Natural killer cell (primary cell): ENCODE data around the gene TLR8. TPM values are rescaled to one million over a fixed set of nuclear protein-coding genes. Genes with fewer than 3 reads are reported as not detected.
"Not testable (repeated sequence)": the region's sequence is repeated elsewhere in the genome, so short reads cannot be mapped to it uniquely, and the experiment has no call there.

Experiments used
- ATAC-seq, 3 donors: fragments of 150-1000 bp in 2 of 3; fragments of 200-7000 bp in 1 of 3; cut with Tn5 transposase; 1 replicate in 1 of 3; 2 replicates in 2 of 3; pipeline ENCODE4 v1.10.0; 2021; ENCODE audit warnings: mild to moderate bottlenecking in 2 of 3, moderate library complexity in 2 of 3
- DNase-seq, 2 donors: peaks; one replicate each; pipeline versions ENCODE4 v3.0.0 to v3.0.0-alpha.2; 2013 to 2021; ENCODE audit warnings: mixed read lengths in 1 of 2
- H3K27ac ChIP-seq: one replicate; pipeline ENCODE4 v1.5.1; 2013; ENCODE audit warnings: mild to moderate bottlenecking, low read length
- H3K27me3 ChIP-seq: one replicate; pipeline ENCODE4 v1.6.1; 2013; ENCODE audit warnings: low read length; ENCODE audit not compliant: control insufficient read depth, insufficient read depth
- H3K36me3 ChIP-seq: one replicate; pipeline ENCODE4 v1.6.1; 2013; ENCODE audit warnings: low read length; ENCODE audit not compliant: control insufficient read depth, insufficient read depth
- H3K4me1 ChIP-seq: one replicate; pipeline ENCODE4 v1.6.1; 2013; ENCODE audit warnings: low read length; ENCODE audit not compliant: control insufficient read depth, insufficient read depth
- H3K4me3 ChIP-seq: one replicate; pipeline ENCODE4 v1.5.1; 2013; ENCODE audit warnings: low read length
- H3K9me3 ChIP-seq: one replicate; pipeline ENCODE4 v1.6.1; 2013; ENCODE audit warnings: low read length; ENCODE audit not compliant: control insufficient read depth, insufficient read depth
- H3K27ac Mint-ChIP-seq, 2 donors: one replicate each; pipeline ENCODE4 v1.8.0; 2022; ENCODE audit warnings: mild to moderate bottlenecking in 2 of 2, mixed read lengths in 2 of 2, moderate library complexity in 1 of 2
- H3K27me3 Mint-ChIP-seq, 2 donors: one replicate each; pipeline ENCODE4 v1.8.0; 2022; ENCODE audit warnings: low read depth in 2 of 2, mixed read lengths in 2 of 2
- H3K36me3 Mint-ChIP-seq: one replicate; pipeline ENCODE4 v1.8.0; 2022; ENCODE audit warnings: mixed read lengths
- H3K4me1 Mint-ChIP-seq, 2 donors: one replicate each; pipeline ENCODE4 v1.8.0; 2022; ENCODE audit warnings: mixed read lengths in 2 of 2
- H3K4me3 Mint-ChIP-seq: one replicate; pipeline ENCODE4 v1.8.0; 2022; ENCODE audit warnings: mild to moderate bottlenecking, moderate library complexity, mixed read lengths
- H3K9me3 Mint-ChIP-seq, 2 donors: one replicate each; pipeline ENCODE4 v1.8.0; 2022; ENCODE audit warnings: mixed read lengths in 2 of 2
- CTCF ChIP-seq: fragments of 200-600 bp; IDR thresholded peaks from one replicate; pipeline ENCODE4 v1.8.0; 2022; ENCODE audit warnings: antibody characterized with exemption
- WGBS: methylation state at CpG from one replicate; pipeline ENCODE4 v1.1.7; 2013; ENCODE audit warnings: missing lambda C conversion rate; ENCODE audit not compliant: insufficient coverage; 5-methylcytosine and 5-hydroxymethylcytosine counted together
- intact Hi-C: fragments of 100-400 bp; cut with micrococcal nuclease; formaldehyde crosslinking; loops from one replicate; pipeline ENCODE4 v1.14.2; 2022
- total RNA-seq, 4 donors: library from RNA; stranded (reverse); fragments of 120-200 nt in 1 of 4; gene quantifications; one replicate each; pipeline versions ENCODE4 v1.2.3 to v1.2.4, GENCODE V29; 2013 to 2022

The TLR8 gene
- total RNA-seq, 3 donors from 2014 or later (not counting 1 experiment from before 2014, with no cell fraction given): 0.95 to 1.9 (median 0.95) TPM

- H3K36me3 ChIP-seq: no peaks in the 10 kb centered on the region
- H3K27me3 Mint-ChIP-seq: no peaks in the 10 kb centered on the region
- no peak for ATAC-seq
- H3K9me3 Mint-ChIP-seq: no peaks in the 10 kb centered on the region
- peak overlapping the region; percentile 39 to 67 for H3K27ac Mint-ChIP-seq
- H3K9me3 ChIP-seq: no peaks in the 10 kb centered on the region
- peak in 1 of 2 donors; percentile 2 for DNase-seq
- H3K27me3 ChIP-seq: no peaks in the 10 kb centered on the region
- H3K4me1 Mint-ChIP-seq: peaks cover 41 to 61% of the 10 kb centered on the region in 2 donors
- intact Hi-C loops: no loop called here
- 81% methylated on average over 4 of the region's 4 CpGs for WGBS
- no peak overlapping the region for H3K27ac ChIP-seq
- H3K36me3 Mint-ChIP-seq: no peaks in the 10 kb centered on the region
- H3K4me1 ChIP-seq: peaks cover 46% of the 10 kb centered on the region
- H3K4me3 ChIP-seq: no peak overlapping the region
- no peak for TF ChIP-seq CTCF
- peak overlapping the region; percentile 0 for H3K4me3 Mint-ChIP-seq
Measured at GRCh38 chrX:12962041-12962504, 55.7 kb downstream of the TLR8 start.

GRCh38 chrX:12963210-12963850 is 56.9 kb downstream of the TLR8 start:
- H3K9me3 Mint-ChIP-seq, H3K4me3 ChIP-seq, H3K4me3 Mint-ChIP-seq, H3K27me3 Mint-ChIP-seq, DNase-seq, intact Hi-C loops, H3K27me3 ChIP-seq, H3K9me3 ChIP-seq, H3K36me3 ChIP-seq, H3K27ac Mint-ChIP-seq, ATAC-seq, H3K36me3 Mint-ChIP-seq, H3K27ac ChIP-seq: not testable (repeated sequence)
- H3K4me1 Mint-ChIP-seq: peaks cover 34 to 56% of the 10 kb centered on the region in 2 donors
- 89% methylated on average over 13 of the region's 52 CpGs for WGBS
- H3K4me1 ChIP-seq: peaks cover 43% of the 10 kb centered on the region

GRCh38 chrX:12965131-12965940 is 58.9 kb downstream of the TLR8 start:
- no peaks in the 10 kb centered on the region for H3K27me3 ChIP-seq
- H3K4me3 Mint-ChIP-seq: no peak overlapping the region
- H3K9me3 ChIP-seq: no peaks in the 10 kb centered on the region
- H3K4me1 Mint-ChIP-seq: peaks cover 30 to 48% of the 10 kb centered on the region in 2 donors
- intact Hi-C loops: no loop called here
- H3K27me3 Mint-ChIP-seq: peaks cover 0 to 6% of the 10 kb centered on the region in 2 donors
- 92% methylated on average over 6 of the region's 6 CpGs for WGBS
- peaks cover 47% of the 10 kb centered on the region for H3K4me1 ChIP-seq
- TF ChIP-seq CTCF: no peak
- no peaks in the 10 kb centered on the region for H3K36me3 Mint-ChIP-seq
- H3K27ac Mint-ChIP-seq: no peak overlapping the region
- DNase-seq (no peak), ATAC-seq (no peak)
- no peaks in the 10 kb centered on the region for H3K36me3 ChIP-seq
- no peak overlapping the region for H3K4me3 ChIP-seq
- H3K9me3 Mint-ChIP-seq: no peaks in the 10 kb centered on the region
- H3K27ac ChIP-seq: no peak overlapping the region

- no peaks in the 10 kb centered on the region for H3K36me3 ChIP-seq
- no peak overlapping the region for H3K4me3 ChIP-seq
- Mint-ChIP-seq H3K36me3 (no peaks in the 10 kb centered on the region), H3K27me3 (peaks cover 0 to 6% of the 10 kb centered on the region in 2 donors), H3K9me3 (no peaks in the 10 kb centered on the region), H3K4me3 (peak overlapping the region; percentile 31), H3K27ac (peak overlapping the region in 1 of 2 donors; percentile 82), H3K4me1 (peaks cover 31 to 48% of the 10 kb centered on the region in 2 donors)
- ATAC-seq (no peak), DNase-seq (no peak)
- peaks cover 52% of the 10 kb centered on the region for H3K4me1 ChIP-seq
- intact Hi-C loops: no loop called here
- no peak for TF ChIP-seq CTCF
- no peak overlapping the region for H3K27ac ChIP-seq
- no peaks in the 10 kb centered on the region for H3K27me3 ChIP-seq
- WGBS: no CpG with 5 or more reads among the region's 1 CpG
- no peaks in the 10 kb centered on the region for H3K9me3 ChIP-seq
Measured at GRCh38 chrX:12966151-12966550, 59.7 kb downstream of the TLR8 start.
